Suprapubic skin (tissue), 4 donors: ENCODE results near the gene EIF4A3. TPM values are rescaled to one million over a fixed set of nuclear protein-coding genes. Genes with fewer than 3 reads are reported as not detected.

Experiments used
- DNase-seq, 2 donors: peaks; one replicate each; pipeline ENCODE4 v3.0.0-alpha.2; 2019; ENCODE audit warnings: low spot score in 2 of 2
- H3K27ac ChIP-seq: fragments of 200-600 bp; sonication (generic); one replicate; pipeline ENCODE4 v1.5.1; 2019
- H3K27me3 ChIP-seq: fragments of 200-600 bp; sonication (generic); one replicate; pipeline ENCODE4 v1.5.1; 2019
- H3K36me3 ChIP-seq: fragments of 200-600 bp; sonication (generic); one replicate; pipeline ENCODE4 v1.5.1; 2019
- H3K4me1 ChIP-seq: fragments of 200-600 bp; sonication (generic); one replicate; pipeline ENCODE4 v1.5.1; 2019
- H3K4me3 ChIP-seq: fragments of 200-600 bp; sonication (generic); one replicate; pipeline ENCODE4 v1.5.1; 2019; ENCODE audit warnings: mild to moderate bottlenecking
- H3K9me3 ChIP-seq: fragments of 200-600 bp; sonication (generic); one replicate; pipeline ENCODE4 v1.5.1; 2019
- EP300 ChIP-seq: sonication (generic); formaldehyde crosslinking; IDR thresholded peaks from one replicate; pipeline ENCODE4 v1.6.1; 2017; ENCODE audit warnings: antibody characterized with exemption
- POLR2A ChIP-seq, 2 donors: fragments of 450-650 bp; IDR thresholded peaks; one replicate each; pipeline ENCODE4 v1.6.1; 2017; ENCODE audit warnings: antibody characterized with exemption in 2 of 2, mild to moderate bottlenecking in 2 of 2, moderate library complexity in 2 of 2
- POLR2AphosphoS5 ChIP-seq, 3 donors: sonication (generic); formaldehyde crosslinking; IDR thresholded peaks; one replicate each; pipeline ENCODE4 v1.6.1; 2017; ENCODE audit warnings: antibody characterized with exemption in 3 of 3
- WGBS: methylation state at CpG from one replicate; pipeline ENCODE4 v1.1.5; 2018; 5-methylcytosine and 5-hydroxymethylcytosine counted together
- total RNA-seq, 4 donors: library from RNA; depleted of rRNA; stranded (reverse); fragments of >200 nt; gene quantifications; one replicate each; pipeline ENCODE4 v1.1.0, GENCODE V29; 2016
- TF ChIP-seq, protein P1 (sequence below), 2 donors: fragments of 200-600 bp in 1 of 2; fragments of 450-650 bp in 1 of 2; sonication (generic) in 1 of 2; IDR thresholded peaks; one replicate each; pipeline ENCODE4 v1.5.1; 2016 to 2019; ENCODE audit warnings: antibody characterized with exemption in 2 of 2, mild to moderate bottlenecking in 1 of 2, moderate library complexity in 1 of 2

EIF4A3 gene
- total RNA-seq, 4 donors from 2014 or later, result 59.8 to 69.2 (median 65.7) TPM

DNA sequence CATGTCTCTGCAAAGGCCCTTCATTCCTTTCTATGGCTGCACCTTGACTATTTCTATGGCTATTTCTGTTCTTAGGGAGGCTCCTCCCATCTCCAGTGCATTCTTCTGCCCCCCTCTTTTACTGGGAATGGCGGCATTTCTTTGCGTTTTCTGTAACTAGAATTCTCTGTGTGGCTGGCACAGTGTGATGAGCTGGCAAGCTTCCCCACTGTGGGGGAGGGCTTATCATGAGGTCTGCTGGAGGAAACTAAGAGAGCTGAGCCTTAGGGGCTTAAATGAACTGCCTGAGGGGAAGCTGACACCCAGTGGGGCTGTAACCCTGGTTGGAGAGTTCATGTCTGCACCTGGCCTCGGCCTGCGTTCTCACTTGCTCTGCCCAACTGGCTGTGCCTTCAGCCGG, 21.4 kb upstream of the EIF4A3 start:
- Histone ChIP-seq H3K27me3 (no peaks in the 10 kb centered on the region), H3K9me3 (no peaks in the 10 kb centered on the region), H3K27ac (no peak overlapping the region), H3K4me1 (peaks cover 12% of the 10 kb centered on the region), H3K4me3 (no peak overlapping the region), H3K36me3 (no peaks in the 10 kb centered on the region)
- 67% methylated on average over 5 of the region's 5 CpGs for WGBS
- TF ChIP-seq EP300 (no peak), POLR2AphosphoS5 (IDR thresholded peaks at IDR 0.05) (no peak), POLR2A (IDR thresholded peaks at IDR 0.05) (no peak)
- TF ChIP-seq, protein P1, sequence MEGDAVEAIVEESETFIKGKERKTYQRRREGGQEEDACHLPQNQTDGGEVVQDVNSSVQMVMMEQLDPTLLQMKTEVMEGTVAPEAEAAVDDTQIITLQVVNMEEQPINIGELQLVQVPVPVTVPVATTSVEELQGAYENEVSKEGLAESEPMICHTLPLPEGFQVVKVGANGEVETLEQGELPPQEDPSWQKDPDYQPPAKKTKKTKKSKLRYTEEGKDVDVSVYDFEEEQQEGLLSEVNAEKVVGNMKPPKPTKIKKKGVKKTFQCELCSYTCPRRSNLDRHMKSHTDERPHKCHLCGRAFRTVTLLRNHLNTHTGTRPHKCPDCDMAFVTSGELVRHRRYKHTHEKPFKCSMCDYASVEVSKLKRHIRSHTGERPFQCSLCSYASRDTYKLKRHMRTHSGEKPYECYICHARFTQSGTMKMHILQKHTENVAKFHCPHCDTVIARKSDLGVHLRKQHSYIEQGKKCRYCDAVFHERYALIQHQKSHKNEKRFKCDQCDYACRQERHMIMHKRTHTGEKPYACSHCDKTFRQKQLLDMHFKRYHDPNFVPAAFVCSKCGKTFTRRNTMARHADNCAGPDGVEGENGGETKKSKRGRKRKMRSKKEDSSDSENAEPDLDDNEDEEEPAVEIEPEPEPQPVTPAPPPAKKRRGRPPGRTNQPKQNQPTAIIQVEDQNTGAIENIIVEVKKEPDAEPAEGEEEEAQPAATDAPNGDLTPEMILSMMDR (IDR thresholded peaks at IDR 0.05), result no peak
- no peak for DNase-seq

DNA sequence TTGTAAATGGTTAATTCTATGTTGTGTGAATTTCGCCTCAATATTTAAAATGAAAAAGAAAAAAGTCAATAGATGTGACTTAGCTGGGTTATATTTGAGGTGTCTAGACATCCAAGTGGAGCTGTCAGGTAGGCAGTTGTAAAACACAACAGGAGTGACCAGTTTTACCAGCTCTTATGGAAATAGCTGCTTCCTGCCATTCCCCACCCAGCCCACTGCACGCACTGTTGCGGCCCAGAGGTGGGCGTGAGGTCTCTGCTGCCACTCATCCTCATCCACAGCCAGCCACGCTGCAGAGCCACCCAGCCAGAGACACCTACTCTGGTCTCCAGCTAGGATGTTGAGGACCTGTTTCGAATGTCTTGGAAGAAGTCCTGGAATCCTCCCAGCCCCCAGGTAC, 19.5 kb upstream of the EIF4A3 start:
- peaks cover 12% of the 10 kb centered on the region for H3K4me1 ChIP-seq
- no peak for DNase-seq
- no peak overlapping the region for H3K4me3 ChIP-seq
- no peaks in the 10 kb centered on the region for H3K36me3 ChIP-seq
- no peak for TF ChIP-seq POLR2A (IDR thresholded peaks at IDR 0.05)
- TF ChIP-seq, protein P1 (IDR thresholded peaks at IDR 0.05), result no peak
- TF ChIP-seq EP300, result no peak
- TF ChIP-seq POLR2AphosphoS5 (IDR thresholded peaks at IDR 0.05), result no peak
- H3K27ac ChIP-seq, result no peak overlapping the region
- H3K27me3 ChIP-seq, result no peaks in the 10 kb centered on the region
- H3K9me3 ChIP-seq, result no peaks in the 10 kb centered on the region
- 69% methylated on average over 6 of the region's 6 CpGs for WGBS

DNA sequence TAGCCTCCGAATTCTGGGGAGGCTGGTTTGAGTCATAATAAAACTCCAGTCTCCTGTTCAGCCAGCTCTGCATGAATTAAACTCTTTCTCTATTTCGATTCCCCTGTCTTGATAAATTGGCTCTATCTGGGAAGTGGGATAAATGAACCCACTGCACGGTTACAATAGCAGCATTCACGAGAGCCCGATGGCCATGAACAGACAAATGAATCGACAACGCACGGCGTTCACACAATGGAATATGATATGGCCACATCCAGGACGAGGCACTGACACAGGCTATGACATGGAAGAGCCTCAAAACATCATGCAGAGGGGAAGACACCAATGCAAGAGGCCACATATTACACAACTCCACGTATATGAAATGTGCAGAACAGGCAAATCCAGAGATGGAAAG, 17.3 kb upstream of the EIF4A3 start:
- Histone ChIP-seq H3K36me3 (no peaks in the 10 kb centered on the region), H3K9me3 (no peaks in the 10 kb centered on the region), H3K27ac (no peak overlapping the region), H3K27me3 (no peaks in the 10 kb centered on the region), H3K4me3 (no peak overlapping the region), H3K4me1 (no peaks in the 10 kb centered on the region)
- 93% methylated on average over 11 of the region's 11 CpGs for WGBS
- TF ChIP-seq, protein P1 (IDR thresholded peaks at IDR 0.05), result no peak
- no peak for TF ChIP-seq POLR2A (IDR thresholded peaks at IDR 0.05)
- TF ChIP-seq EP300, result no peak
- TF ChIP-seq POLR2AphosphoS5 (IDR thresholded peaks at IDR 0.05), result no peak
- DNase-seq, result no peak

DNA sequence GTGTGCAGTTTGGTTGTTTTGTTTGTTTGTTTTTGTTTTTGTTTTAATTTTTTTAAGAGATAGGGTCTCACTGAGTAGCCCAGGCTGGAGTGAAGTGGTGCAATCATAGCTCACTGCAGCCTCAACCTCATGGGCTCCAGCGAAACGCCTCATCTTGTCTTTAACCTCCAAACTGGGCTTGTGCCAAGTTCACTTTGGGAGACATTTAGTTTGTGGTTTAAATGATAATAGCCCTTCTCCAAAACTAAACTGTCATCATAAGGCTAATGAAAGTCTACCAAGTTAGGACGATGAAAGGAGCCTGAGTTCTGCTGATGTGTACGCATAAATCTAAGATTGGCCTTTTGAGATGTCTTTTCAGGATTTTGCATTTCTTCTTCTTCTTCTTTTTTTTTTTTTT, 16.4 kb upstream of the EIF4A3 start:
- 83% methylated on average over 4 of the region's 4 CpGs for WGBS
- no peak overlapping the region for H3K4me3 ChIP-seq
- no peaks in the 10 kb centered on the region for H3K9me3 ChIP-seq
- no peaks in the 10 kb centered on the region for H3K36me3 ChIP-seq
- no peaks in the 10 kb centered on the region for H3K4me1 ChIP-seq
- DNase-seq, result no peak
- H3K27me3 ChIP-seq, result no peaks in the 10 kb centered on the region
- no peak for TF ChIP-seq POLR2AphosphoS5 (IDR thresholded peaks at IDR 0.05)
- TF ChIP-seq EP300, result no peak
- TF ChIP-seq, protein P1 (IDR thresholded peaks at IDR 0.05), result no peak
- TF ChIP-seq POLR2A (IDR thresholded peaks at IDR 0.05), result no peak
- no peak overlapping the region for H3K27ac ChIP-seq

DNA sequence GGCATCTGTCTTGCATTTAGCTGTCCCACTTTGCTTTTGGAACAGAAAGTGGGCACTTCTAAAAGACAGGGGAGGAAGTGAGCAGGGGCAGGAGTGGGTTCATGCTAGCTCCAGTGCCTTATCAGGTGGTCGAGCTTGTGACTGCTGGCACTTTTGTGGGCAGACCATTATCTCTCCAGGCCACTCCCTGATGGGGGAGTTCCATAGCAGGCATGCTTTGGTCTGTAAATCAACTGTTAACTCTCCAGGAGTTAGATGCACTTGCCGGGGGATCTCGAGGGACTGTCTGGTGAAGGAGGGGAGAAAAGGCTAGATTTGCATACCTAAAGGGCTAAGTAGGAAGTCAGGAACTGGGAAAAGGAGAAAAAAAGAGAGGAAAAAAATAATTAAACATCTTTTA, 13.6 kb upstream of the EIF4A3 start:
- Histone ChIP-seq H3K9me3 (no peaks in the 10 kb centered on the region), H3K27ac (no peak overlapping the region)

More for the DNA sequence above, 13.6 kb upstream of the EIF4A3 start:
- no peak for DNase-seq
- H3K4me3 ChIP-seq, result no peak overlapping the region
- TF ChIP-seq POLR2AphosphoS5 (IDR thresholded peaks at IDR 0.05) (no peak), POLR2A (IDR thresholded peaks at IDR 0.05) (no peak), EP300 (no peak)
- TF ChIP-seq, protein P1 (IDR thresholded peaks at IDR 0.05), result no peak
- WGBS, result 55% methylated on average over 3 of the region's 3 CpGs
- no peaks in the 10 kb centered on the region for H3K36me3 ChIP-seq
- no peaks in the 10 kb centered on the region for H3K4me1 ChIP-seq
- H3K27me3 ChIP-seq, result no peaks in the 10 kb centered on the region
